ENCODE results near the gene EVC2. TPM values are rescaled to one million over a fixed set of nuclear protein-coding genes. Genes with fewer than 3 reads are reported as not detected.

The EVC2 gene
- total RNA-seq, 2 experiments from 2014 or later = 3.4 TPM; not detected in 1

DNA sequence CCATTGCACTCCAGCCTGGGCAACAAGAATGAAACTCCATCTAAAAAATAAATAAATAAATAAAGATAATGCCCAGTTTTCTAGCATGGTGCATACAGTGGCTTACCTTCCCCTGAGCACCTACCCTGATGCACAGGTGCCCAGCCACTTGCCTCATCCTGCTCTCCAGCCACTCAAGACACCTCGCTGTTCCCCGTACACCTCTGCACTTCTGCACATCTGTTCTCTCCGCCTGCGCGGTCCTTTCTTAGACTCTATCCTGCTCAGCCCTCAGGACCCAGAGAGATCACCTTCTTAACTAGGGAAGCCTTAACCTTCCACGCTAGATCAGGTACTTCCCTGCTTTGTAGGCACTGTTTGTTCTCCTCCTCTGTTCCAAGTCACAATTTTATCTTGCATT, 5.5 kb upstream of the EVC2 start:
- no peak overlapping the region for H2AFZ ChIP-seq (ENCODE audit: low read length)
- no TSS peak for BruUV-seq (replicated peaks)
- no peak overlapping the region for H3K27ac ChIP-seq (ENCODE audit: low read depth, low read length, poor library complexity, severe bottlenecking)
- H3K4me1 ChIP-seq (ENCODE audit: insufficient read depth, low read length, poor library complexity, severe bottlenecking) = no peaks in the 10 kb centered on the region
- no peaks in the 10 kb centered on the region for H3K79me2 ChIP-seq (ENCODE audit: insufficient read depth, low read depth, low read length)
- TF ChIP-seq, protein P1, sequence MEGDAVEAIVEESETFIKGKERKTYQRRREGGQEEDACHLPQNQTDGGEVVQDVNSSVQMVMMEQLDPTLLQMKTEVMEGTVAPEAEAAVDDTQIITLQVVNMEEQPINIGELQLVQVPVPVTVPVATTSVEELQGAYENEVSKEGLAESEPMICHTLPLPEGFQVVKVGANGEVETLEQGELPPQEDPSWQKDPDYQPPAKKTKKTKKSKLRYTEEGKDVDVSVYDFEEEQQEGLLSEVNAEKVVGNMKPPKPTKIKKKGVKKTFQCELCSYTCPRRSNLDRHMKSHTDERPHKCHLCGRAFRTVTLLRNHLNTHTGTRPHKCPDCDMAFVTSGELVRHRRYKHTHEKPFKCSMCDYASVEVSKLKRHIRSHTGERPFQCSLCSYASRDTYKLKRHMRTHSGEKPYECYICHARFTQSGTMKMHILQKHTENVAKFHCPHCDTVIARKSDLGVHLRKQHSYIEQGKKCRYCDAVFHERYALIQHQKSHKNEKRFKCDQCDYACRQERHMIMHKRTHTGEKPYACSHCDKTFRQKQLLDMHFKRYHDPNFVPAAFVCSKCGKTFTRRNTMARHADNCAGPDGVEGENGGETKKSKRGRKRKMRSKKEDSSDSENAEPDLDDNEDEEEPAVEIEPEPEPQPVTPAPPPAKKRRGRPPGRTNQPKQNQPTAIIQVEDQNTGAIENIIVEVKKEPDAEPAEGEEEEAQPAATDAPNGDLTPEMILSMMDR (conservative IDR thresholded peaks at IDR 0.05; ENCODE audit: low read length) = no peak
- no peak for TF ChIP-seq EZH2phosphoT487 (IDR thresholded peaks at IDR 0.05; ENCODE audit: borderline replicate concordance, low read depth, low read length)
- POLR2A ChIA-PET = no interaction called here
- H3K36me3 ChIP-seq (ENCODE audit: insufficient read depth, low read length) = no peaks in the 10 kb centered on the region
- no peak overlapping the region for H3K4me2 ChIP-seq (ENCODE audit: low read length)
- no peak for DNase-seq (ENCODE audit: low spot score)
- no peaks in the 10 kb centered on the region for H3K9me2 ChIP-seq (ENCODE audit: insufficient read depth, low read length)
- no peaks in the 10 kb centered on the region for H3K9me3 ChIP-seq (ENCODE audit: low read length)
- intact Hi-C loops (cut with micrococcal nuclease; ENCODE audit: unreplicated experiment) = no loop called here
- CTCF ChIA-PET (ENCODE audit: unreplicated experiment) = no interaction called here
- no peaks in the 10 kb centered on the region for H4K20me1 ChIP-seq (ENCODE audit: insufficient read depth, low read length)
- no peak overlapping the region for H3K4me3 ChIP-seq (ENCODE audit: low read depth, low read length, poor library complexity, severe bottlenecking)

DNA sequence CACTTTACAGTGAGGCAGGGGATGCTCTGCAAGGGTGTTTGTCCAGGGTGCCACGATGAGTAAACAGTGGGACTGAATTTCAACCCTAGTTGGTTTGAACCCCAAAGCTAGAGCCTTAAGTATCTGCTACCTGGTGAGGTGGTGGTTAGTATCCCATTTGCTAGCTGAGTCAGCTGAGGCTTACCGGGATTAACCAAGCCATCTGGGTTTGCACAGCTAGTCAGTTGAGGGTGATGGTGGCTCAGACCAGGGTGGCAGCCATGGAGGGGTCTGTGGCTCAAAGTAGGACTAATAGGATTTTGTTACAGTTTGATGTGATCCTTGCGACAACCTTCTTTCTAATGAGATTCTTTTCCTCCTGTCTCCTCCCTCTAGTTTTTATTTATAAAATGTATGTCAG, 4.6 kb upstream of the EVC2 start:
- Histone ChIP-seq H3K4me3 (ENCODE audit: low read depth, low read length, poor library complexity, severe bottlenecking) (no peak overlapping the region), H3K4me1 (ENCODE audit: insufficient read depth, low read length, poor library complexity, severe bottlenecking) (no peaks in the 10 kb centered on the region), H4K20me1 (ENCODE audit: insufficient read depth, low read length) (no peaks in the 10 kb centered on the region), H3K27ac (ENCODE audit: low read depth, low read length, poor library complexity, severe bottlenecking) (no peak overlapping the region), H3K9me2 (ENCODE audit: insufficient read depth, low read length) (no peaks in the 10 kb centered on the region), H3K36me3 (ENCODE audit: insufficient read depth, low read length) (no peaks in the 10 kb centered on the region), H3K79me2 (ENCODE audit: insufficient read depth, low read depth, low read length) (no peaks in the 10 kb centered on the region), H2AFZ (ENCODE audit: low read length) (no peak overlapping the region), H3K9me3 (ENCODE audit: low read length) (no peaks in the 10 kb centered on the region), H3K4me2 (ENCODE audit: low read length) (no peak overlapping the region)
- CTCF ChIA-PET (ENCODE audit: unreplicated experiment) = no interaction called here
- POLR2A ChIA-PET = interaction anchor here (0.7 kb wide), 1 partner anchor 912 kb away, joined by 3 read pairs; no protein-coding TSS in a partner anchor
- BruUV-seq (replicated peaks) = no TSS peak
- intact Hi-C loops (cut with micrococcal nuclease; ENCODE audit: unreplicated experiment) = no loop called here
- TF ChIP-seq, protein P1 (conservative IDR thresholded peaks at IDR 0.05; ENCODE audit: low read length) = no peak
- TF ChIP-seq EZH2phosphoT487 (IDR thresholded peaks at IDR 0.05; ENCODE audit: borderline replicate concordance, low read depth, low read length) = no peak
- no peak for DNase-seq (ENCODE audit: low spot score)

DNA sequence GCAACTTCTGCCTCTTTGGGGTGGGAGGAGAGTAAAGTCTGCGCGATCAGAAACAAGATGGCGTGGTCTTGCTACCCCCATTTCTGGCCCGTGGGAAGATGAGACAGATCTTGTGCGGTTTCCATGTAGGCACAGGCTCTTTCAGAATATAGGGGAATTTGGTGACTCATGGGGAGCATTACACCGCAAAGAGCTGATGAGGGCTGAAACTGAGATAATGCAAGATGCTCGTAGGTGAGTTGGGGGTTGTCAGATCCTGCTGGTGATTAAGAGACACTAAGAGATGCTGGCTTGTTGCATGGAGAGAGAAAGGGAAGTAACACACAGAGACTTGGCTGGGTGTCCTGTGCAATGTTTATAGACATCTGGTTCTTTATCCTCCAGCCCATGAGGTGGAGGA, 4.2 kb upstream of the EVC2 start:
- CTCF ChIA-PET (ENCODE audit: unreplicated experiment) = no interaction called here
- no peaks in the 10 kb centered on the region for H3K9me2 ChIP-seq (ENCODE audit: insufficient read depth, low read length)
- no TSS peak for BruUV-seq (replicated peaks)
- no peak overlapping the region for H3K4me2 ChIP-seq (ENCODE audit: low read length)
- H3K36me3 ChIP-seq (ENCODE audit: insufficient read depth, low read length) = no peaks in the 10 kb centered on the region
- H3K79me2 ChIP-seq (ENCODE audit: insufficient read depth, low read depth, low read length) = no peaks in the 10 kb centered on the region
- DNase-seq (ENCODE audit: low spot score) = no peak
- TF ChIP-seq, protein P1 (conservative IDR thresholded peaks at IDR 0.05; ENCODE audit: low read length) = no peak
- no peak for TF ChIP-seq EZH2phosphoT487 (IDR thresholded peaks at IDR 0.05; ENCODE audit: borderline replicate concordance, low read depth, low read length)
- POLR2A ChIA-PET = no interaction called here
- no peaks in the 10 kb centered on the region for H3K4me1 ChIP-seq (ENCODE audit: insufficient read depth, low read length, poor library complexity, severe bottlenecking)
- intact Hi-C loops (cut with micrococcal nuclease; ENCODE audit: unreplicated experiment) = no loop called here
- H3K9me3 ChIP-seq (ENCODE audit: low read length) = no peaks in the 10 kb centered on the region
- no peak overlapping the region for H3K27ac ChIP-seq (ENCODE audit: low read depth, low read length, poor library complexity, severe bottlenecking)
- H3K4me3 ChIP-seq (ENCODE audit: low read depth, low read length, poor library complexity, severe bottlenecking) = no peak overlapping the region
- no peak overlapping the region for H2AFZ ChIP-seq (ENCODE audit: low read length)
- H4K20me1 ChIP-seq (ENCODE audit: insufficient read depth, low read length) = no peaks in the 10 kb centered on the region
